Measurements from ENCODE around the gene CHPF2. TPM values are rescaled to one million over a fixed set of nuclear protein-coding genes. Genes with fewer than 3 reads are reported as not detected.

CHPF2 gene
- total RNA-seq, 1 experiment from 2014 or later = 48.1 TPM

- BruUV-seq (replicated peaks) = no TSS peak
- intact Hi-C loops (cut with micrococcal nuclease; ENCODE audit: unreplicated experiment) = no loop called here
- Mint-ChIP-seq H3K36me3 (ENCODE audit: insufficient read depth, unreplicated experiment) (peaks cover 44% of the 10 kb centered on the region), H3K4me3 (ENCODE audit: low read depth, unreplicated experiment) (no peak overlapping the region), H3K4me1 (ENCODE audit: low read depth, unreplicated experiment) (peaks cover 11% of the 10 kb centered on the region), H3K27ac (ENCODE audit: unreplicated experiment) (no peak overlapping the region), H3K9me3 (ENCODE audit: low read depth, unreplicated experiment) (no peaks in the 10 kb centered on the region), H3K27me3 (ENCODE audit: unreplicated experiment) (no peaks in the 10 kb centered on the region)
- no peak for TF ChIP-seq CTCF (IDR thresholded peaks at IDR 0.05; ENCODE audit: unreplicated experiment)
- CTCF ChIA-PET = no interaction called here
- DNase-seq = no peak
Measured at GRCh38 chr7:151231080-151231479, 1.2 kb upstream of the CHPF2 start.

GRCh38 chr7:151232917-151233701, 826 bp downstream of the CHPF2 start:
- intact Hi-C loops (cut with micrococcal nuclease; ENCODE audit: unreplicated experiment) = no loop called here
- peak overlapping the region; percentile 91 for H3K4me3 Mint-ChIP-seq (ENCODE audit: low read depth, unreplicated experiment)
- H3K9me3 Mint-ChIP-seq (ENCODE audit: low read depth, unreplicated experiment) = no peaks in the 10 kb centered on the region
- no peak for TF ChIP-seq CTCF (IDR thresholded peaks at IDR 0.05; ENCODE audit: unreplicated experiment)
- no peaks in the 10 kb centered on the region for H3K27me3 Mint-ChIP-seq (ENCODE audit: unreplicated experiment)
- peaks cover 28% of the 10 kb centered on the region for H3K36me3 Mint-ChIP-seq (ENCODE audit: insufficient read depth, unreplicated experiment)
- peak overlapping the region; percentile 88 for H3K27ac Mint-ChIP-seq (ENCODE audit: unreplicated experiment)
- peaks cover 11% of the 10 kb centered on the region for H3K4me1 Mint-ChIP-seq (ENCODE audit: low read depth, unreplicated experiment)
- CTCF ChIA-PET = interaction anchor here (1.1 kb wide), 1 partner anchor 11 kb away, joined by 3 read pairs; no protein-coding TSS in a partner anchor
- TSS peak; percentile 49 for BruUV-seq (replicated peaks)
- peak; percentile 46 for DNase-seq

- CTCF ChIA-PET = no interaction called here
- Mint-ChIP-seq H3K27me3 (ENCODE audit: unreplicated experiment) (no peaks in the 10 kb centered on the region), H3K9me3 (ENCODE audit: low read depth, unreplicated experiment) (no peaks in the 10 kb centered on the region), H3K4me3 (ENCODE audit: low read depth, unreplicated experiment) (peak overlapping the region; percentile 91), H3K36me3 (ENCODE audit: insufficient read depth, unreplicated experiment) (peaks cover 28% of the 10 kb centered on the region), H3K4me1 (ENCODE audit: low read depth, unreplicated experiment) (peaks cover 11% of the 10 kb centered on the region), H3K27ac (ENCODE audit: unreplicated experiment) (peak overlapping the region; percentile 88)
- intact Hi-C loops (cut with micrococcal nuclease; ENCODE audit: unreplicated experiment) = no loop called here
- TF ChIP-seq CTCF (IDR thresholded peaks at IDR 0.05; ENCODE audit: unreplicated experiment) = no peak
- no peak for DNase-seq
- TSS peak; percentile 62 for BruUV-seq (replicated peaks)
Measured at GRCh38 chr7:151233804-151234203, 1.5 kb downstream of the CHPF2 start.

GRCh38 chr7:151235091-151235787, 3.0 kb downstream of the CHPF2 start:
- no peak for DNase-seq
- no peak for TF ChIP-seq CTCF (IDR thresholded peaks at IDR 0.05; ENCODE audit: unreplicated experiment)
- intact Hi-C loops (cut with micrococcal nuclease; ENCODE audit: unreplicated experiment) = no loop called here
- H3K27ac Mint-ChIP-seq (ENCODE audit: unreplicated experiment) = no peak overlapping the region
- CTCF ChIA-PET = no interaction called here
- H3K9me3 Mint-ChIP-seq (ENCODE audit: low read depth, unreplicated experiment) = no peaks in the 10 kb centered on the region
- no TSS peak for BruUV-seq (replicated peaks)
- H3K4me1 Mint-ChIP-seq (ENCODE audit: low read depth, unreplicated experiment) = peaks cover 11% of the 10 kb centered on the region
- no peaks in the 10 kb centered on the region for H3K27me3 Mint-ChIP-seq (ENCODE audit: unreplicated experiment)
- no peak overlapping the region for H3K4me3 Mint-ChIP-seq (ENCODE audit: low read depth, unreplicated experiment)
- peaks cover 28% of the 10 kb centered on the region for H3K36me3 Mint-ChIP-seq (ENCODE audit: insufficient read depth, unreplicated experiment)
